ENCODE measurements around the gene ST6GALNAC4.

Gene ST6GALNAC4

DNA sequence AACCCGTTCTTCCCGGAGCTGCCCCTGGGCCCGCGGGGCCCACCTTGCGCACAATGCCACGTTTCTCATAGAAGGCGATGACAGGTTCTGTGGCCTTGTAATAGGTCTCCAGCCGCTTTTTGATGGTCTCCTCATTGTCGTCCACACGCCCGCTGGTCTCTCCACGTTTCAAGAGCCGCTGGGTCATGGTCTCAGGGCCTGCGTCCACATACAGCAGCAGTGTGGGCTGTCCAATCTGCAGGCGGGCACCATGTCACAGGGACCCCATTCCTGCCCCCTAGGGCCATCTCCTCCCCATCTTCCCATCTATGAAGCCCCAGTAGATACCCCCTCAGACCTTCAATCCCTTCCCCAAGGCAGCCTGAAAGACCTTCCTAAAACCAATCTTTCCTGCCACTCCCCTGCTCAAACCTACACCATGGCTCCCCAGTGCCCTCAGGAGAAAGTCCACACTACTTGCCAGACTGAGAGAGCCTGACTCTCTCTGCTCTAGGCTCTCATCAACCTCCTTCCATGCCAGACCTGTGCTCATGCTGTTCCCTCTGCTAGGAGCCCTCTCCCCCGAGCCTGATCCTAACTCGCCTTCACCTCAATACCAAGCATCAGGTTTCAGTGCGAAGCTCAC, 48.5 kb downstream of the ST6GALNAC4 start:
- H3K27ac Mint-ChIP-seq, result no peak overlapping the region
- no peak for DNase-seq
- H3K4me1 Mint-ChIP-seq, result peaks cover 14% of the 10 kb centered on the region
- H3K27me3 Mint-ChIP-seq, result no peaks in the 10 kb centered on the region
- ATAC-seq, result no peak
- H3K4me3 Mint-ChIP-seq, result no peak overlapping the region
- H3K9me3 Mint-ChIP-seq, result no peaks in the 10 kb centered on the region

DNA sequence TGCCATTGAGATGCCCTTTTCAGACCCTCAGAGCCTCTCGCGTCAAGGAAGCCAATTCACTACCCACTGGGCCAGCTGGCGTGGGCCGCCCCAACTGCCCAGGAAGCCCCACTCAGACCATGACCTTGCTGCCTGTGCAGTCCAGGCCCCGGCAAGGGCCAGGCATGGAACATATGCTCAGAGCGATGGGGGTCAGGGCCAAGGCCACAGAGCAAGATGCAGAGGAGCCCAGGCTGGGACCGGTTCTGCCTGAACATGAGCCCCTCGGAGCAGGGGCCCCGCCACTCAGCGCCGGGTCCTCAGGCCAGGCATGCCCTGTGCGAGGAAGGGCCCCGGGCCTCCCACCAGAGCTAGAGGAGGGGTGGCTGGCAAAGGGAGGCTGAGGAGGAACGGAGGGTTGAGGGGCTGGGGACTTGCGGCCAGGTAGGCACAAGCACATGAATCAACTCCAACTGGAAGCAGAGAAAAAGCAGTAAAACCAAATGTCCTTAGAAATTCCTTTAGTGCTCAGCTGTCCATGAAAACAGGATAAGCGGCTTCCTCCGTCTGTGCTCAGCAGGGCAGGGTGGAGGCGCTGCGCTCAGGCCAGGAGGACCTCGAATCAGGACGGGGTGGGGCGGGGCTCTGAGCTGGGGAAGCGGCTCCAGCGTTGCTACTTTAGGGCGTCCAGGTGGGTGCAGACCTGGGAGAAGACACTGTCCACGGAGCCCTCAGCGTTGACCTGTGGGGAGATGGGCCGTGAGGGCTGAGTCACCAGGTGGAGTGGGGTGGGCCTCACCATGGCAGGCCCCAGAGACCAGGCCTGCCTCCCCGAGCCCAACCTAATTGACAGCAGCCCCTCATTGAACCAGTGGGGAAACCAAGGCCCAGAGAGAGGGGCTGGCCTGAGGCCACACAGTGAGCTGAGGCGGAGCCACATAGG, 49.2 kb downstream of the ST6GALNAC4 start:
- no peaks in the 10 kb centered on the region for H3K27me3 Mint-ChIP-seq
- DNase-seq (no peak), ATAC-seq (no peak)
- peaks cover 19% of the 10 kb centered on the region for H3K4me1 Mint-ChIP-seq
- H3K4me3 Mint-ChIP-seq, result no peak overlapping the region
- H3K27ac Mint-ChIP-seq, result peak overlapping the region in 1 of 2 donors; percentile 21
- no peaks in the 10 kb centered on the region for H3K9me3 Mint-ChIP-seq

DNA sequence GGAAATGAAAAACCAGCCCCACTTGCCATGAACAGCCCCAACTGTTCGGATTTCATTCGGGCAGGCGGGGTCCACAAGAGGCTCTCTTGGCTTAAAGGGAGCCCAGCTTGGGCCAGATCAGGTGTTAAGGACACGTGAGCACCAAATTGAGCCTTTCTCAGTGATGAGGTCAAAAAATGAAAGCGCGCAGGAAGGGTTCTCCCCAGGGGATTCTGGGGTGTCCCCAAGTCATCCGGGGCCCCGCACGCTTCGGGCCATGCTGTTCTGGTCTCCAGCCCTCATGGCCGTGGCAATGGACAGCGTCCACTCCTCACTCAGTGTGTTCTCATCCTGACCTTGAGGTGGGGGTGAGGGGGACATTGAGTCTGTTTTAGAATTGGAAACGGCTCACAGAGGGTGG, 50.3 kb downstream of the ST6GALNAC4 start:
- no peak for ATAC-seq
- Mint-ChIP-seq H3K4me3 (no peak overlapping the region), H3K27me3 (no peaks in the 10 kb centered on the region), H3K9me3 (no peaks in the 10 kb centered on the region), H3K4me1 (peaks cover 30% of the 10 kb centered on the region), H3K27ac (no peak overlapping the region)
- DNase-seq, result no peak

DNA sequence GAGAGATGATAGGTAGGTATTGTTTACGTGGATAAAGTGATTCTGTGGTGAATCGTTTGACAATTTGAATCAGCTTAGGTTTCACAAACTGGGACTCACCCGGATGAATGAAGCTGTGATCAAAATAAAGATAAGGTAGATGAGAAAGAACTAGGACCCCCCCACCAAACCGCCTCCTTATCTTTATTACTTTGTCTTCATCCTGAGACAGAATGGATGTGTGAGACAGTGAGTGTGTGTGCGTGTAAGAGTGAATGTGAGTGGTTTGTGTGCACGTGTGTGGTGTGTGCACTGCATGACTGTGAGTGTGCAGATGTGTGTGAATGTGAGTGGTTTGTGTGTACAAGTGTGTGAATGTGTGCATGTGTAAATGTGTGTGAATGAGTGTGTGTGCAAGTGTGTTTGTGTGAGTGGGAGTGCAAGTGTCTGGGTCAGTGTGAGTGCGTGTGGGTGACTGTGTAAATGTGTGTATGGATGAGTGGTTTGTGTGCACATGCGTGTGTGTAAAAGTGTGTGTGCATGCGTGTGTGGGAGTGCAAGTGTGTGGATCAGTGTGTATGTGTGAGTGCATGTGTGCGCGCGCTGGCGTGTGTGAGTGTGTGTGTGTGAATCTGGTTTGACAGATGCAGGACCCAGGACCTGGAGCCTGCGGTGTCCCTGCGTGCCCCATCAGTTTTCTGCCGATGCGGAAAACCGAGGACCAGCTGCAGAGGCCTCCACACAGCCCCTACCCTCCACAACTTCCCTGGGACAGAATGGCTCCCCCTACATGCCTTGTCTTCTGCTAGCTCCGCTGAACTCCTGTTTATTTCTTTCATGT, 51.0 kb downstream of the ST6GALNAC4 start:
- ATAC-seq (peak; percentile 65), DNase-seq (no peak)
- peaks cover 34% of the 10 kb centered on the region for H3K4me1 Mint-ChIP-seq
- H3K9me3 Mint-ChIP-seq, result no peaks in the 10 kb centered on the region
- H3K27me3 Mint-ChIP-seq, result no peaks in the 10 kb centered on the region
- no peak overlapping the region for H3K4me3 Mint-ChIP-seq
- peak overlapping the region in 1 of 2 donors; percentile 1 for H3K27ac Mint-ChIP-seq

DNA sequence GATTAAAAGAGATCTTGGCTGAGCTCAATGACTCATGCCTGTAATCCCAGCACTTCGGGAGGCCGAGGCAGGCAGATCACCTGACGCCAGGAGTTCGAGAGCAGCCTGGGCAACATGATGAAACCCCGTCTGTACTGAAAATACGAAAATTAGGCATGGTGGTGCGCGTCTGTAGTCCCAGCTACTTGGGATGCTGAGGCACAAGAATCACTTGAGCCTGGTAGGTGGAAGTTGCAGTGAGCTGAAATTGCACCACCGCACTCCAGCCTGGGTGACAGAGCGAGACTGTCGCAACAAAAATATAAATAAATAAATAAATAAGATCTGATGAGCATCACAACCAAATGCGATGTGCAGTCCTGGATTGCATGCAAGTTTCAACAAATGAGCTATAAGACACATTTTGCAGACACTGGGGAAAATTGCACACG, 53.6 kb downstream of the ST6GALNAC4 start:
- H3K9me3 Mint-ChIP-seq, result no peaks in the 10 kb centered on the region
- no peak for ATAC-seq
- peaks cover 34% of the 10 kb centered on the region for H3K4me1 Mint-ChIP-seq
- H3K27me3 Mint-ChIP-seq, result no peaks in the 10 kb centered on the region
- no peak overlapping the region for H3K27ac Mint-ChIP-seq
- no peak overlapping the region for H3K4me3 Mint-ChIP-seq
- no peak for DNase-seq

DNA sequence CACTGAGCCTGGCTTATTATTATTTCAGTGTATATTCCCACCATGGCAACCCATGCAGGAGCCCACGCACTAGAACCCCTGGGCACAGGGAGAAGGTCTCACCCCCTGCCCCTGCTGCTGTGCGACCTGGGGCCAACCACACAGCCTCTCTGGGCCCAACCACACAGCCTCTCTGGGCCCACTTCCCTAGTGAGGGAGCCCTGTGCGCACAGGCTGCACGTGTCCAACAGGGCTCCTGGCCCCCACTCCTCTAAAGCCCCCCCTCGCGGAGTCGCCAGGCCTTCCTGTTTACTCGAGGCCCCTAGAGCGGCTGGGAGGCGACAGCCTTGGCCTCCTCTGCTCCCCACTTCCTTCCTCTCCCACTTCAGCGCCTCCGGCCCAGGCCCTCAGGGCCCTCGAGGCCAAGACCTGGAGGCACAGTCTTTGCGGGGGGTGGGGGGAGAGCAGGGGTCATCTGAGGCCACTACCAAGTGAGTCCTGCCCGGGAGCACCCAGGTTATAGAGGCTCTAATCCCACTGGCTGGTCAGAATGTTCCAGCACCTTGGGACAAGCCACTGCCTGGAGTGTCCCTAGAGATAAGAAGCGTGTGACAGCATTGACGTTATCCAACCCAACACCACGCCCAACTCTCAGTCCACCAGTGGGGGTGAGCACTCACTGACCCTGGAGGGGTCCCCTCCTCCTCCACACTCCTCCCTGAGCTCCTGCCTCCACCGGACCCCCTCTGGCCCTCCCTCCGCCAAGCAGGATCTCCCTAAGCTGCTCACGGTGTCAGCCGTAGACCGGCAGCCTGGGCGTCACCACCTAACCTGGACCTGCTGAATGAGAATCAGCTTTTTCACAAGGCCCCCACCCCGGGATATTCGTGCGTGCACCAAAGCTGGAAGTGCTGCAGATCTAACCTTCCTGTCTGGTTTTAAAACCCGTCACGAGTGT, 54.5 kb downstream of the ST6GALNAC4 start:
- DNase-seq (peak in 1 of 2 donors; percentile 58), ATAC-seq (peak; percentile 68)
- Mint-ChIP-seq H3K4me3 (peak overlapping the region in 1 of 2 donors; percentile 16), H3K27me3 (no peaks in the 10 kb centered on the region), H3K4me1 (peaks cover 40% of the 10 kb centered on the region), H3K27ac (peak overlapping the region; percentile 82 to 95), H3K9me3 (no peaks in the 10 kb centered on the region)

DNA sequence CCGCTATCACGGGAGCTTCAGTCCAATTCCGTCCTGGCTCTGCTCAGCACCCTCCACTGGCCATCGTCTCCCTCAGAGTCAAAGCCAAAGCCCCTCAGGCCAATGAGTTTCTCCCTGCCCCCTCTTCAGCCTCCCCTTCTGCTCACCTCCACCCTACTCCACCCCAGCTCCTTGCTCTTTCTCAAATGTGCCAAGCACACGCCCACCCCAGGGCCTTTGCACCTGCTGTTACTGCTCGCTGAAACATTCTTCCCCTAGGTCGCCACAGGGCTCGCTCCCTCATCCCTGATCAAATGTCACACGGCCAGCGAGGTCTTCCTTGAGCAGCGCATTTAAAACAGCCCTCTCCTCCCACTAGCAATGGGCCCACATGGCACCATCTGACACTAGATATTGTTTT, 56.1 kb downstream of the ST6GALNAC4 start:
- ATAC-seq (no peak), DNase-seq (no peak)
- Mint-ChIP-seq H3K27me3 (no peaks in the 10 kb centered on the region), H3K4me3 (no peak overlapping the region), H3K9me3 (no peaks in the 10 kb centered on the region), H3K4me1 (peaks cover 43% of the 10 kb centered on the region), H3K27ac (peak overlapping the region in 1 of 2 donors; percentile 75)

DNA sequence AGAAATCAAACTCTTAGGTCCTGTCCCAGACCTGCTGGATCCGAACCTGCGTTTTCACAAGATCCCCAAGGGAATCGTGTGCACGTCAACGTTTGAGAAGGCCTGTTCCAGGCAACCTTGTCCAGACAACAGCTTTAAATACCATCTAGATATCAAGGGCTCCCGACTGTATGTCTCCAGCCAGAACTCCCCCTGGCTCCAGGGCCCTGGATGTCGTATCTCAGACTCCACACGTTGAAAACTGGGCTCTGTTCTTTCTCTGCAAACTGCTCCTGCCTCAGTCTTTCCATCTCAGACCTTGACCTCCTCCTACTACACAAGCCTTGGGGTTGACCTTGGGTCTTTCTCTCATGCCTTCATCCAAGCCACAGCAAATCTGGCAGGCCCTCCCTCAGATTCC, 56.6 kb downstream of the ST6GALNAC4 start:
- peaks cover 43% of the 10 kb centered on the region for H3K4me1 Mint-ChIP-seq
- no peaks in the 10 kb centered on the region for H3K27me3 Mint-ChIP-seq
- H3K9me3 Mint-ChIP-seq, result no peaks in the 10 kb centered on the region
- no peak for DNase-seq
- H3K4me3 Mint-ChIP-seq, result no peak overlapping the region
- no peak overlapping the region for H3K27ac Mint-ChIP-seq
- no peak for ATAC-seq

DNA sequence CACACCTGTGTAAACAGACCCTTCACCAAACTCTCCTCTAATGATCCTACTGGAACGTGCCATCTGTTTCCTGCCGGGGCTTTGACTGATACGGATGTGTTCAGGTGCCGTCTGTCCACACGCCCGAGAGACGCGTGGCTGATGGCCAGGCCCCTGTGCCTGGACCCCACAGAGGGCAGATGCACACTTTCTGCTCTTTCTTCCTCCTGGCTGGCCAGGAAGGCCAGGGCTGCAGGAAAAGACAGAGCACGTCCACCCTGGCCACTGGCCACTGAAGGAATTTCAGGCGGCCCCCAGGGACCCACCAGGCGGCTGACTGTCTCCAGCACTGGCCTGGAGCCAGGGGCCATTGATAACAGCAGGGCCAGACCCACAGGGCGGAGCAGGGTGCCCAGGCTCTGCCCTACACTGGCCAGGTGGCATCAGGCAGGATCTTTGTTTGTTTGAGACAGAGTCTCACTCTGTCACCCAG, 58.8 kb downstream of the ST6GALNAC4 start:
- H3K9me3 Mint-ChIP-seq, result no peaks in the 10 kb centered on the region
- H3K4me3 Mint-ChIP-seq, result no peak overlapping the region
- no peak for DNase-seq
- H3K4me1 Mint-ChIP-seq, result peaks cover 55% of the 10 kb centered on the region
- ATAC-seq, result no peak
- H3K27ac Mint-ChIP-seq, result no peak overlapping the region
- H3K27me3 Mint-ChIP-seq, result no peaks in the 10 kb centered on the region

All from stimulated activated naive CD8-positive, alpha-beta T cell treated with anti-CD3 and anti-CD28 coated beads, Interleukin-15, amount 100 ng/mL, for 72 hours (primary cell).